Smooth muscle cell (in vitro differentiated cells): ENCODE measurements around the gene KRT17. TPM values are rescaled to one million over a fixed set of nuclear protein-coding genes. Genes with fewer than 3 reads are reported as not detected.

ENCODE experiments used
- DNase-seq: peaks from one replicate; lab custom pipeline; 2025; ENCODE audit not compliant: unreplicated experiment; lab: John Stamatoyannopoulos, UW
- H2AFZ ChIP-seq: fragments of 200-600 bp; sonication (generic); 2 replicates; pipeline ENCODE4 v1.6.0; 2016; ENCODE audit warnings: antibody characterized with exemption, low read depth, mild to moderate bottlenecking
- H3F3A ChIP-seq: fragments of 200-600 bp; sonication (generic); 2 replicates; pipeline ENCODE4 v1.6.0; 2017; ENCODE audit warnings: antibody characterized with exemption, low read depth
- H3K27ac ChIP-seq: fragments of 200-600 bp; sonication (generic); 2 replicates; pipeline ENCODE4 v1.5.1; 2016; ENCODE audit warnings: low read depth, mild to moderate bottlenecking
- H3K27me3 ChIP-seq: fragments of 200-600 bp; sonication (generic); 2 replicates; pipeline ENCODE4 v1.6.1; 2016; ENCODE audit warnings: low read depth, mild to moderate bottlenecking
- H3K36me3 ChIP-seq: fragments of 200-600 bp; sonication (generic); 2 replicates; pipeline ENCODE4 v1.5.1; 2016; ENCODE audit warnings: low read depth
- H3K4me1 ChIP-seq: fragments of 200-600 bp; sonication (generic); 2 replicates; pipeline ENCODE4 v1.5.1; 2016; ENCODE audit warnings: low read depth
- H3K4me2 ChIP-seq: fragments of 200-600 bp; sonication (generic); 2 replicates; pipeline ENCODE4 v1.6.0; 2016; ENCODE audit warnings: mild to moderate bottlenecking
- H3K4me3 ChIP-seq: fragments of 200-600 bp; sonication (generic); 2 replicates; pipeline ENCODE4 v1.5.1; 2016; ENCODE audit warnings: mild to moderate bottlenecking
- H3K79me2 ChIP-seq: fragments of 200-600 bp; sonication (generic); 2 replicates; pipeline ENCODE4 v1.6.0; 2016; ENCODE audit warnings: low read depth, mild to moderate bottlenecking
- H3K9ac ChIP-seq: fragments of 200-600 bp; sonication (generic); 2 replicates; pipeline ENCODE4 v1.6.0; 2016; ENCODE audit warnings: low read depth
- H3K9me3 ChIP-seq: fragments of 200-600 bp; sonication (generic); replicated peaks from 2 replicates; pipeline ENCODE4 v1.5.1; 2016; ENCODE audit warnings: low read depth
- H4K20me1 ChIP-seq: fragments of 200-600 bp; sonication (generic); 2 replicates; pipeline ENCODE4 v1.6.0; 2016; ENCODE audit warnings: low read depth
- WGBS: methylation state at CpG from one replicate; pipeline ENCODE4 v1.1.7; 2016; ENCODE audit warnings: low lambda C conversion rate; 5-methylcytosine and 5-hydroxymethylcytosine counted together
- polyA plus RNA-seq: library from polyadenylated mRNA; unstranded; fragments of >200 nt; fragmentation: Nextera tagmentation; extraction: Ambion mirVana; gene quantifications from 2 replicates; pipeline ENCODE4 v1.2.1, GENCODE V29; 2016
- total RNA-seq: library from RNA; depleted of rRNA; stranded (reverse); fragments of >200 nt; gene quantifications from 2 replicates; pipeline ENCODE4 v1.2.3, GENCODE V29; 2014
- TF ChIP-seq, protein P1 (sequence below): fragments of 200-600 bp; sonication (generic); IDR thresholded peaks from 2 replicates; pipeline ENCODE4 v1.5.1; 2017; ENCODE audit warnings: borderline replicate concordance, mild to moderate bottlenecking, antibody characterized with exemption; ENCODE audit not compliant: insufficient read depth, poor library complexity, severe bottlenecking

The KRT17 gene
- total and polyA plus RNA-seq, 2 experiments from 2014 or later, result 869 to 1,591 TPM

- Histone ChIP-seq H3K9ac (no peak overlapping the region), H3K4me3 (no peak overlapping the region), H3K27me3 (no peaks in the 10 kb centered on the region), H2AFZ (no peak overlapping the region), H3K79me2 (no peaks in the 10 kb centered on the region), H3K4me2 (no peak overlapping the region), H3K4me1 (no peaks in the 10 kb centered on the region), H3K9me3 (no peaks in the 10 kb centered on the region), H3K36me3 (no peaks in the 10 kb centered on the region), H3K27ac (no peak overlapping the region), H4K20me1 (no peaks in the 10 kb centered on the region), H3F3A (no peaks in the 10 kb centered on the region)
- TF ChIP-seq, protein P1, sequence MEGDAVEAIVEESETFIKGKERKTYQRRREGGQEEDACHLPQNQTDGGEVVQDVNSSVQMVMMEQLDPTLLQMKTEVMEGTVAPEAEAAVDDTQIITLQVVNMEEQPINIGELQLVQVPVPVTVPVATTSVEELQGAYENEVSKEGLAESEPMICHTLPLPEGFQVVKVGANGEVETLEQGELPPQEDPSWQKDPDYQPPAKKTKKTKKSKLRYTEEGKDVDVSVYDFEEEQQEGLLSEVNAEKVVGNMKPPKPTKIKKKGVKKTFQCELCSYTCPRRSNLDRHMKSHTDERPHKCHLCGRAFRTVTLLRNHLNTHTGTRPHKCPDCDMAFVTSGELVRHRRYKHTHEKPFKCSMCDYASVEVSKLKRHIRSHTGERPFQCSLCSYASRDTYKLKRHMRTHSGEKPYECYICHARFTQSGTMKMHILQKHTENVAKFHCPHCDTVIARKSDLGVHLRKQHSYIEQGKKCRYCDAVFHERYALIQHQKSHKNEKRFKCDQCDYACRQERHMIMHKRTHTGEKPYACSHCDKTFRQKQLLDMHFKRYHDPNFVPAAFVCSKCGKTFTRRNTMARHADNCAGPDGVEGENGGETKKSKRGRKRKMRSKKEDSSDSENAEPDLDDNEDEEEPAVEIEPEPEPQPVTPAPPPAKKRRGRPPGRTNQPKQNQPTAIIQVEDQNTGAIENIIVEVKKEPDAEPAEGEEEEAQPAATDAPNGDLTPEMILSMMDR, result no peak
- WGBS, result 84% methylated on average over 3 of the region's 3 CpGs
- no peak for DNase-seq
Observed at GRCh38 chr17:41575336-41575735, 49.0 kb downstream of the KRT17 start.

- Histone ChIP-seq H3K27ac (no peak within 1 kb of the TSS), H3F3A (no peaks in the 10 kb centered on the region), H3K9me3 (no peaks in the 10 kb centered on the region), H4K20me1 (no peaks in the 10 kb centered on the region), H3K4me3 (no peak within 1 kb of the TSS), H3K36me3 (no peaks in the 10 kb centered on the region), H3K4me2 (no peak within 1 kb of the TSS), H2AFZ (no peak within 1 kb of the TSS), H3K27me3 (no peaks in the 10 kb centered on the region), H3K4me1 (no peaks in the 10 kb centered on the region), H3K79me2 (no peaks in the 10 kb centered on the region), H3K9ac (no peak within 1 kb of the TSS)
- TF ChIP-seq, protein P1, result no peak
- WGBS, result 80% methylated on average over 24 of the region's 24 CpGs
- no peak for DNase-seq
Observed at GRCh38 chr17:41571561-41572434, 52.6 kb downstream of the KRT17 start, which contains the start of gene KRT9. TSS of gene KRT9 (minus strand) at chr17:41572059. CDS start at chr17:41571992, 67 bp downstream.

Other genes starting within 250 kb of the KRT17 start
- 18.6 and 23.1 TPM in 2 replicates for gene KRT34, start 242.3 kb downstream of the KRT17 start, total RNA-seq
- 5.3 and 8.5 TPM in 2 replicates for gene KRT34, start 242.3 kb downstream of the KRT17 start, polyA plus RNA-seq
- gene KRT31, start 227.0 kb downstream of the KRT17 start, total RNA-seq, result not detected in 2 replicates
- gene KRT31, start 227.0 kb downstream of the KRT17 start, polyA plus RNA-seq, result not detected in 2 replicates
- 0.18 and 0.40 TPM in 2 replicates for gene KRT37, start 200.0 kb downstream of the KRT17 start, total RNA-seq
- gene KRT37, start 200.0 kb downstream of the KRT17 start, polyA plus RNA-seq, result not detected in 2 replicates
- not detected in 2 replicates for gene KRT38, start 183.6 kb downstream of the KRT17 start, total RNA-seq
- not detected in 2 replicates for gene KRT38, start 183.6 kb downstream of the KRT17 start, polyA plus RNA-seq
- gene KRT32, start 157.2 kb downstream of the KRT17 start, total RNA-seq, result not detected in 2 replicates
- not detected in 2 replicates for gene KRT32, start 157.2 kb downstream of the KRT17 start, polyA plus RNA-seq
- gene KRT35, start 143.4 kb downstream of the KRT17 start, total RNA-seq, result not detected in 2 replicates
- gene KRT35, start 143.4 kb downstream of the KRT17 start, polyA plus RNA-seq, result not detected in 2 replicates
- gene KRT36, start 134.7 kb downstream of the KRT17 start, total RNA-seq, result 0.09 and 1.1 TPM in 2 replicates
- not detected in 2 replicates for gene KRT36, start 134.7 kb downstream of the KRT17 start, polyA plus RNA-seq
- gene KRT13, start 119.0 kb downstream of the KRT17 start, total RNA-seq, result 3.7 and 5.2 TPM in 2 replicates
- gene KRT13, start 119.0 kb downstream of the KRT17 start, polyA plus RNA-seq, result 1.7 and 3.8 TPM in 2 replicates
- gene KRT15, start 105.7 kb downstream of the KRT17 start, total RNA-seq, result 0.49 and 1.7 TPM in 2 replicates
- gene KRT15, start 105.7 kb downstream of the KRT17 start, polyA plus RNA-seq, result 0.93 and 1.3 TPM in 2 replicates
- gene KRT19, start 96.3 kb downstream of the KRT17 start, total RNA-seq, result 539 and 722 TPM in 2 replicates
- 454 and 1,762 TPM in 2 replicates for gene KRT19, start 96.3 kb downstream of the KRT17 start, polyA plus RNA-seq
- 0.22 and 1.3 TPM in 2 replicates for gene KRT9, start 52.5 kb downstream of the KRT17 start, total RNA-seq
- gene KRT9, start 52.5 kb downstream of the KRT17 start, polyA plus RNA-seq, result not detected in 2 replicates
- gene KRT14, start 37.7 kb downstream of the KRT17 start, total RNA-seq, result 235 and 348 TPM in 2 replicates
- gene KRT14, start 37.7 kb downstream of the KRT17 start, polyA plus RNA-seq, result 193 and 492 TPM in 2 replicates
- 404 and 521 TPM in 2 replicates for gene KRT16, start 11.8 kb downstream of the KRT17 start, total RNA-seq
- gene KRT16, start 11.8 kb downstream of the KRT17 start, polyA plus RNA-seq, result 304 and 399 TPM in 2 replicates
- 300 and 360 TPM in 2 replicates for gene EIF1, start 64.3 kb upstream of the KRT17 start, total RNA-seq
- 1,301 and 1,372 TPM in 2 replicates for gene EIF1, start 64.3 kb upstream of the KRT17 start, polyA plus RNA-seq
- not detected in 2 replicates for gene GAST, start 87.8 kb upstream of the KRT17 start, total RNA-seq
- gene GAST, start 87.8 kb upstream of the KRT17 start, polyA plus RNA-seq, result 1.2 TPM in 1 of 2 replicates, not detected in the other
- 0.04 and 0.36 TPM in 2 replicates for gene HAP1, start 110.1 kb upstream of the KRT17 start, total RNA-seq
- 0.54 and 0.73 TPM in 2 replicates for gene HAP1, start 110.1 kb upstream of the KRT17 start, polyA plus RNA-seq
- gene JUP, start 162.1 kb upstream of the KRT17 start, total RNA-seq, result 167 and 238 TPM in 2 replicates
- 124 and 277 TPM in 2 replicates for gene JUP, start 162.1 kb upstream of the KRT17 start, polyA plus RNA-seq
- gene P3H4, start 187.4 kb upstream of the KRT17 start, total RNA-seq, result 77.4 and 98.6 TPM in 2 replicates
- gene P3H4, start 187.4 kb upstream of the KRT17 start, polyA plus RNA-seq, result 149 and 186 TPM in 2 replicates
- 603 and 724 TPM in 2 replicates for gene FKBP10, start 188.4 kb upstream of the KRT17 start, total RNA-seq
- gene FKBP10, start 188.4 kb upstream of the KRT17 start, polyA plus RNA-seq, result 253 and 289 TPM in 2 replicates
- gene NT5C3B, start 211.7 kb upstream of the KRT17 start, total RNA-seq, result 38.4 and 46.8 TPM in 2 replicates
- 72.2 and 76.3 TPM in 2 replicates for gene NT5C3B, start 211.7 kb upstream of the KRT17 start, polyA plus RNA-seq
- gene KLHL10, start 213.2 kb upstream of the KRT17 start, total RNA-seq, result not detected in 2 replicates
- not detected in 2 replicates for gene KLHL10, start 213.2 kb upstream of the KRT17 start, polyA plus RNA-seq
- 23.8 and 29.2 TPM in 2 replicates for gene KLHL11, start 240.8 kb upstream of the KRT17 start, total RNA-seq
- 7.9 and 10.0 TPM in 2 replicates for gene KLHL11, start 240.8 kb upstream of the KRT17 start, polyA plus RNA-seq